Cardiac fibroblast (primary cell): Measurements from ENCODE around the gene ARHGEF38.

Experiments
- DNase-seq, 2 donors: peaks; one replicate each; pipeline versions ENCODE4 v3.0.0 to v3.0.0-alpha.2; 2010; ENCODE audit warnings: low read depth in 2 of 2
- H3K4me3 ChIP-seq, 2 donors: replicated peaks in 1 of 2; 1 replicate in 1 of 2; 2 replicates in 1 of 2; pipeline ENCODE4 v1.5.1; 2011; ENCODE audit warnings: low read depth in 2 of 2, low read length in 2 of 2, mild to moderate bottlenecking in 2 of 2, moderate library complexity in 1 of 2
- CTCF ChIP-seq: IDR thresholded peaks from one replicate; pipeline ENCODE4 v1.5.1; 2011; ENCODE audit warnings: low read depth, mild to moderate bottlenecking, low read length, inconsistent platforms

The ARHGEF38 gene

GRCh38 chr4:105520819-105521790 lies 31.3 kb upstream of the ARHGEF38 start:
- TF ChIP-seq CTCF: peak; percentile 68
- DNase-seq: peak; percentile 62 to 63
- H3K4me3 ChIP-seq: no peak overlapping the region

- TF ChIP-seq CTCF: no peak
- no peak for DNase-seq
- H3K4me3 ChIP-seq: no peak overlapping the region
These were observed 25.8 kb upstream of the ARHGEF38 start for GRCh38 chr4:105526656-105527055.

GRCh38 chr4:105527081-105527480 lies 25.3 kb upstream of the ARHGEF38 start:
- no peak for DNase-seq
- no peak overlapping the region for H3K4me3 ChIP-seq
- no peak for TF ChIP-seq CTCF

GRCh38 chr4:105536601-105537000 lies 15.8 kb upstream of the ARHGEF38 start:
- TF ChIP-seq CTCF: no peak
- no peak overlapping the region for H3K4me3 ChIP-seq
- no peak for DNase-seq

- no peak overlapping the region for H3K4me3 ChIP-seq
- no peak for TF ChIP-seq CTCF
- no peak for DNase-seq
These were observed 11.0 kb upstream of the ARHGEF38 start for GRCh38 chr4:105541420-105541819.

- no peak overlapping the region for H3K4me3 ChIP-seq
- no peak for TF ChIP-seq CTCF
These were observed 10.4 kb upstream of the ARHGEF38 start for GRCh38 chr4:105542039-105542438.

GRCh38 chr4:105543346-105543745 lies 9.1 kb upstream of the ARHGEF38 start:
- H3K4me3 ChIP-seq: no peak overlapping the region
- TF ChIP-seq CTCF: no peak
- DNase-seq: no peak

More at GRCh38 chr4:105542039-105542438, 10.4 kb upstream of the ARHGEF38 start:
- DNase-seq: no peak
